Transverse colon (tissue), 4 donors: ENCODE data around the gene DESI1. TPM values are rescaled to one million over a fixed set of nuclear protein-coding genes. Genes with fewer than 3 reads are reported as not detected.
"Not testable (repeated sequence)": the region's sequence is repeated elsewhere in the genome, so short reads cannot be mapped to it uniquely, and the experiment has no call there.

Experiments
- DNase-seq: peaks from one replicate; pipeline ENCODE4 v3.0.0-alpha.2; 2019
- H3K27ac ChIP-seq, 4 donors: fragments of 200-600 bp; sonication (generic); 2 replicates each; pipeline ENCODE4 v1.5.1; 2016 to 2018; ENCODE audit warnings: inconsistent platforms in 4 of 4
- H3K27me3 ChIP-seq: fragments of 200-600 bp; sonication (generic); 2 replicates; pipeline ENCODE4 v1.5.1; 2017; ENCODE audit warnings: inconsistent platforms
- H3K36me3 ChIP-seq, 4 donors: fragments of 200-600 bp; sonication (generic); 2 replicates each; pipeline ENCODE4 v1.5.1; 2017 to 2019; ENCODE audit warnings: inconsistent platforms in 4 of 4
- H3K4me1 ChIP-seq, 4 donors: fragments of 200-600 bp; sonication (generic); 2 replicates each; pipeline ENCODE4 v1.5.1; 2017 to 2020; ENCODE audit warnings: inconsistent platforms in 4 of 4
- H3K4me3 ChIP-seq, 4 donors: fragments of 200-600 bp; sonication (generic); 1 replicate in 1 of 4; 2 replicates in 3 of 4; pipeline versions ENCODE4 v1.5.1 to v1.6.1; 2017 to 2019; ENCODE audit warnings: inconsistent platforms in 4 of 4
- H3K9me3 ChIP-seq, 2 donors: fragments of 200-600 bp; sonication (generic); 2 replicates each; pipeline ENCODE4 v1.5.1; 2017 to 2019; ENCODE audit warnings: inconsistent platforms in 2 of 2
- EP300 ChIP-seq: sonication (generic); formaldehyde crosslinking; IDR thresholded peaks from one replicate; pipeline ENCODE4 v1.6.1; 2017; ENCODE audit warnings: antibody characterized with exemption, low read depth
- POLR2A ChIP-seq: fragments of 450-650 bp; IDR thresholded peaks from one replicate; pipeline ENCODE4 v1.6.1; 2016; ENCODE audit warnings: antibody characterized with exemption, mild to moderate bottlenecking, moderate library complexity
- POLR2AphosphoS5 ChIP-seq, 3 donors: sonication (generic); formaldehyde crosslinking; IDR thresholded peaks; one replicate each; pipeline ENCODE4 v1.6.1; 2016; ENCODE audit warnings: antibody characterized with exemption in 3 of 3
- WGBS, 2 donors: methylation state at CpG; one replicate each; pipeline ENCODE4 v1.1.5; 2018; ENCODE audit warnings: low coverage in 1 of 2; 5-methylcytosine and 5-hydroxymethylcytosine counted together
- in situ Hi-C, 4 donors: fragments of 200-750 bp; cut with MboI; loops; one replicate each; pipeline versions ENCODE4 v1.15.0 to v1.15.1; 2017; ENCODE audit warnings: low sequenced_read_pairs in 3 of 4, low pct_ligation_motif_present in 1 of 4, low pct_unique_long_range_greater_than_20kb in 1 of 4
- intact Hi-C: fragments of 100-400 bp; cut with DNase I; formaldehyde crosslinking; loops from one replicate; pipeline ENCODE4 v1.15.1; 2023; ENCODE audit warnings: low total_unique reads
- total RNA-seq, 4 donors: library from RNA; depleted of rRNA; stranded (reverse); fragments of >200 nt; gene quantifications; one replicate each; pipeline ENCODE4 v1.1.0, GENCODE V29; 2016
- TF ChIP-seq, protein P1 (sequence below), 5 experiments: fragments of 200-600 bp in 3 of 5; fragments of 450-650 bp in 2 of 5; sonication (generic) in 3 of 5; IDR thresholded peaks; 1 replicate in 2 of 5; 2 replicates in 3 of 5; pipeline ENCODE4 v1.5.1; 2016 to 2017; ENCODE audit warnings: antibody characterized with exemption in 5 of 5, inconsistent platforms in 3 of 5, mild to moderate bottlenecking in 2 of 5, moderate library complexity in 1 of 5

DESI1 gene
- total RNA-seq, 4 donors from 2014 or later, result 13.5 to 27.6 (median 16.8) TPM

GRCh38 chr22:41598081-41598480, 22.8 kb downstream of the DESI1 start:
- intact Hi-C loops, result no loop called here
- no peak for TF ChIP-seq EP300

DNA sequence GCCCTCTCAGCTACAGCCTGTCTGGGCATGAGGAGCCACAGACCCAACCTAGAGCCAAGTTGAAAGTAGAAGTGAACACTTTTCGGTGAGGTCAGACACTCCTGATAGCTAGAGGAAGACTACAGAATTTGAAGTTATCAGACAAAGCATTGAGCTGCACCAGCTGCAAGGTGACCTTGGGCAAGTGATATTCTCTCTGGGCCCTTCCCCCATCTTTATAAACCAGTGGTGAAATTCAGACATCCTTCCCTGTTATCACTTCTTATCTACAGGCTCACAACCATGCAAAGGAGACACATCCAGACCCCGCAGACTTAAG, 23.2 kb downstream of the DESI1 start:
- no peak for TF ChIP-seq POLR2AphosphoS5 (IDR thresholded peaks at IDR 0.05)
- TF ChIP-seq, protein P1, sequence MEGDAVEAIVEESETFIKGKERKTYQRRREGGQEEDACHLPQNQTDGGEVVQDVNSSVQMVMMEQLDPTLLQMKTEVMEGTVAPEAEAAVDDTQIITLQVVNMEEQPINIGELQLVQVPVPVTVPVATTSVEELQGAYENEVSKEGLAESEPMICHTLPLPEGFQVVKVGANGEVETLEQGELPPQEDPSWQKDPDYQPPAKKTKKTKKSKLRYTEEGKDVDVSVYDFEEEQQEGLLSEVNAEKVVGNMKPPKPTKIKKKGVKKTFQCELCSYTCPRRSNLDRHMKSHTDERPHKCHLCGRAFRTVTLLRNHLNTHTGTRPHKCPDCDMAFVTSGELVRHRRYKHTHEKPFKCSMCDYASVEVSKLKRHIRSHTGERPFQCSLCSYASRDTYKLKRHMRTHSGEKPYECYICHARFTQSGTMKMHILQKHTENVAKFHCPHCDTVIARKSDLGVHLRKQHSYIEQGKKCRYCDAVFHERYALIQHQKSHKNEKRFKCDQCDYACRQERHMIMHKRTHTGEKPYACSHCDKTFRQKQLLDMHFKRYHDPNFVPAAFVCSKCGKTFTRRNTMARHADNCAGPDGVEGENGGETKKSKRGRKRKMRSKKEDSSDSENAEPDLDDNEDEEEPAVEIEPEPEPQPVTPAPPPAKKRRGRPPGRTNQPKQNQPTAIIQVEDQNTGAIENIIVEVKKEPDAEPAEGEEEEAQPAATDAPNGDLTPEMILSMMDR (IDR thresholded peaks at IDR 0.05), result peak in 2 of 5 experiments; percentile 3 to 4
- in situ Hi-C loops (no loop called here), intact Hi-C loops (no loop called here)
- WGBS, 2 donors, result 83 to 88% methylated on average over 1 to 2 of the region's 2 CpGs
- Histone ChIP-seq H3K27me3 (no peaks in the 10 kb centered on the region), H3K4me1 (peaks cover 0 to 8% (median 0%) of the 10 kb centered on the region in 4 donors), H3K27ac (no peak overlapping the region), H3K9me3 (no peaks in the 10 kb centered on the region), H3K4me3 (no peak overlapping the region), H3K36me3 (peaks cover 0 to 4% (median 0%) of the 10 kb centered on the region in 4 donors)
- no peak for DNase-seq

More at GRCh38 chr22:41598081-41598480, 22.8 kb downstream of the DESI1 start:
- Histone ChIP-seq H3K27ac (no peak overlapping the region), H3K4me3 (no peak overlapping the region), H3K9me3 (no peaks in the 10 kb centered on the region), H3K4me1 (peaks cover 0 to 8% (median 0%) of the 10 kb centered on the region in 4 donors), H3K27me3 (no peaks in the 10 kb centered on the region), H3K36me3 (peaks cover 0 to 4% (median 0%) of the 10 kb centered on the region in 4 donors)
- no peak for DNase-seq
- in situ Hi-C loops, result no loop called here
- WGBS, 2 donors, result 96 to 100% methylated on average over 1 to 5 of the region's 5 CpGs

DNA sequence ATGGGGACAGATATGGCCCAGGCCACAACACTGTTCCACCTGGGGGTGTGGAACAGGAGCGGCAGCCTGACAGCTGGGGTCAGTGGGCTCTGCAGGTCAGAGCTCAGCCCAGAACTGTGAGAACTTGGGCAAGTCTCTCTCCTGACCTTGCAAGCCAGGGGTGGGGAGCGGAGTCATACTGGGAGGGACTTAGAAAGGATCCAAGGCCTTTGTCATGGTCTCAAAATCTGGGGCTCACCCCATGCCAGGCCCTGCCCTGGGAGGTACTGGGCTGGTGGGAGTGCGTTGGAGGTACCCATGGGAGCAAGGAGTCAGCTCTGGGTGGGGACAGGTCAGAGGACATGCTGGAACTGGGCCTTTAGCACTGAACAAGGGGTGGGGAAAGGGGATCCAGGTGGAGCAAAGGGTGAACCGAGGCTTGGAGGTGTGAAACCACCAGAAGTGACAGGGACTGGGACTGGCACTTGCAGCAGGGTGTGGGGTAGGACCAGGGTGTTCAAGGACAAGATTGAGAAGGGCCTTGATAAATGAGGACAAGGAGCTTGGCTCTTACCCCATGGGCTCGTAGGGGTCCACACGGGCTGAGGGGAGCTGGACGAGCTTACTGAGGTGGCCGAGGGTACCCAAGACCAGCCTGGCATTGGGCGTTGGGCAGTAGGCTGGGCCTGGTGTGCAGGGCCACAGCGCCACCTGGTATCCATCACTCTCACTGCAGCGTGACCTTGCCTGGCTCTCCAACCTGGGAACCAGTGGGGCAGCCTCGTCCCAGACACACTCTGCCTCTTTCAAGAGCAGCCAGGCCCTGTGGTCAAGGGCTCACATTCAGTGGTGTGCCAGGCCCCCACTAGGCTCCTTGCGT, 23.8 kb downstream of the DESI1 start:
- TF ChIP-seq POLR2A, result no peak
- TF ChIP-seq, protein P1 (IDR thresholded peaks at IDR 0.05), result peak; percentile 64 to 90 (median 74)
- peak in 2 of 3 donors; percentile 12 to 31 for TF ChIP-seq POLR2AphosphoS5 (IDR thresholded peaks at IDR 0.05)
- no peak for TF ChIP-seq EP300
- 42 to 80% methylated on average over 1 to 13 of the region's 13 CpGs for WGBS, 2 donors
- no peaks in the 10 kb centered on the region for H3K36me3 ChIP-seq
- in situ Hi-C loops (no loop called here), intact Hi-C loops (no loop called here)
- no peak overlapping the region for H3K4me3 ChIP-seq
- DNase-seq, result peak; percentile 70
- no peak overlapping the region for H3K27ac ChIP-seq
- no peaks in the 10 kb centered on the region for H3K9me3 ChIP-seq
- H3K27me3 ChIP-seq, result no peaks in the 10 kb centered on the region
- H3K4me1 ChIP-seq, result peaks cover 0 to 8% (median 0%) of the 10 kb centered on the region in 4 donors

DNA sequence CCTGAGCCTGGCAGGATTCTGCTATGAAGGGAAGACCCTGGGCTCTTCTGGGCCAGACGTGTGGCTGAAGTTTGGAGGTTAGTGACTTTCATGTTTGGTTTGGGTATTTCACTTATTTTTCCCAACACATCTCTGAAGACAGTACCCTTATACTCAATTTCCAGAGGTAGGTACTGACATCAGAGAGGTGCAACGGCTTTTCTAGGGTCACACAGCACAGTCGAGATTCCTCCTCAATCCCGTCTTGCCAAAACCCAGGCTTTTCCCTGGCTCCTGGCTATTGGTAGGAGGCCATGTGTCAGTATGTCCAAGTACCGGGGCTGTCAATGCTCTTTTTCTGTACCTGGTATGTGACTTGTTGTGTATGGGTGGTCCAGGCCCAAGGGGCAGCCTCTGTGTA, 25.1 kb downstream of the DESI1 start:
- no peak overlapping the region for H3K27ac ChIP-seq
- H3K36me3 ChIP-seq, result no peaks in the 10 kb centered on the region
- WGBS, 2 donors, result 87 to 90% methylated on average over 2 to 5 of the region's 5 CpGs
- H3K9me3 ChIP-seq, result no peaks in the 10 kb centered on the region
- DNase-seq, result no peak
- H3K4me1 ChIP-seq, result peaks cover 0 to 8% (median under 1%) of the 10 kb centered on the region in 4 donors
- H3K27me3 ChIP-seq, result no peaks in the 10 kb centered on the region
- H3K4me3 ChIP-seq, result no peak overlapping the region
- intact Hi-C loops, result no loop called here
- TF ChIP-seq POLR2A, result no peak
- TF ChIP-seq, protein P1 (IDR thresholded peaks at IDR 0.05), result no peak
- no peak for TF ChIP-seq POLR2AphosphoS5 (IDR thresholded peaks at IDR 0.05)
- TF ChIP-seq EP300, result no peak
- in situ Hi-C loops, result no loop called here

DNA sequence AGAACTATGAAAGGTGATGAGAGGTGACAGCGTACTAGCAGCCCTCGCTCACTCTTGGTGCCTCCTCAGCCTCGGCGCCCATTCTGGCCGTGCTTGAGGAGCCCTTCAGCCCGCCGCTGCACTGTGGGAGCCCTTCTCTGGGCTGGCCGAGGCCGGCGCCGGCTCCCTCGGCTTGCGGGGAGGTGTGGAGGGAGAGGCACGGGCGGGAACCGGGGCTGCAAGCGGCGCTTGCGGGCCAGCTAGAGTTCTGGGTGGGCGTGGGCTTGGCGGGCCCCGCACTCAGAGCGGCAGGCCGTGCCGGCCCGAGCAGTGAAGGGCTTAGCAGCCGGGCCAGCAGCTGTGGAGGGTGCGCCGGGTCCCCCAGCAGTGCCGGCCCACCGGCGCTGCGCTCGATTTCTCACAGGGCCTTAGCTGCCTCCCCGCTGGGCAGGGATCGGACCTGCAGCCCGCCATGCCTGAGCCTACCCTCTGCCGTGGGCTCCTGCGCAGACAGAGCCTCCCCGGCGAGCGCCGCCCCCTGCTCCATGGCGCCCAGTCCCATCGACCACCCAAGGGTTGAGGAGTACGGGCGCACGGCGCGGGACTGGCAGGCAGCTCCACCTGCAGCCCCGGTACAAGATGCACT, 27.4 kb downstream of the DESI1 start:
- DNase-seq, intact Hi-C loops, H3K4me3 ChIP-seq, H3K9me3 ChIP-seq, in situ Hi-C loops, H3K27me3 ChIP-seq, H3K36me3 ChIP-seq, H3K27ac ChIP-seq: not testable (repeated sequence)
- WGBS, 2 donors, result 96% methylated on average over 33 of the region's 51 CpGs; no CpG with 5 or more reads in 1 of the 2 donors
- peaks cover 5 to 14% (median 7%) of the 10 kb centered on the region in 4 donors for H3K4me1 ChIP-seq
